Fibroblast of lung (primary cell): ENCODE measurements around the gene GPR173. TPM values are rescaled to one million over a fixed set of nuclear protein-coding genes. Genes with fewer than 3 reads are reported as not detected.

Source experiments
- DNase-seq, 2 donors: peaks; one replicate each; pipeline versions ENCODE4 v3.0.0 to v3.0.0-alpha.2; 2010; ENCODE audit warnings: low read depth in 2 of 2
- H2AFZ ChIP-seq: 2 replicates; pipeline ENCODE4 v1.5.1; 2012; ENCODE audit warnings: low read length, control low read depth, inconsistent platforms
- H3K27ac ChIP-seq: 2 replicates; pipeline ENCODE4 v1.5.1; 2011; ENCODE audit warnings: low read length, control low read depth; ENCODE audit not compliant: insufficient read depth
- H3K27me3 ChIP-seq: 2 replicates; pipeline ENCODE4 v1.5.1; 2011; ENCODE audit warnings: mild to moderate bottlenecking, low read length; ENCODE audit not compliant: control insufficient read depth, insufficient read depth
- H3K36me3 ChIP-seq: 2 replicates; pipeline ENCODE4 v1.5.1; 2011; ENCODE audit warnings: low read length; ENCODE audit not compliant: control insufficient read depth, insufficient read depth
- H3K4me1 ChIP-seq: 2 replicates; pipeline ENCODE4 v1.5.1; 2011; ENCODE audit warnings: low read length; ENCODE audit not compliant: control insufficient read depth, insufficient read depth; ENCODE audit errors: extremely low read depth
- H3K4me2 ChIP-seq: 2 replicates; pipeline ENCODE4 v1.5.1; 2011; ENCODE audit warnings: low read length, control low read depth; ENCODE audit not compliant: insufficient read depth; ENCODE audit errors: extremely low read depth
- H3K4me3 ChIP-seq, 4 experiments: fragments of 200-600 bp in 1 of 4; sonication (generic) in 1 of 4; replicated peaks in 1 of 4; 2 replicates each; pipeline ENCODE4 v1.5.1; 2011 to 2016; ENCODE audit warnings: low read length in 4 of 4, low read depth in 3 of 4, mild to moderate bottlenecking in 3 of 4, control low read depth in 2 of 4, inconsistent platforms in 1 of 4, mixed read lengths in 1 of 4; ENCODE audit not compliant: insufficient read depth in 1 of 4; ENCODE audit errors: control extremely low read depth in 1 of 4
- H3K79me2 ChIP-seq: 2 replicates; pipeline ENCODE4 v1.5.1; 2012; ENCODE audit warnings: mild to moderate bottlenecking, low read length, inconsistent platforms; ENCODE audit not compliant: control insufficient read depth, insufficient read depth
- H3K9ac ChIP-seq: 2 replicates; pipeline ENCODE4 v1.5.1; 2011; ENCODE audit warnings: mild to moderate bottlenecking, low read length, control low read depth; ENCODE audit not compliant: insufficient read depth
- H3K9me3 ChIP-seq: 2 replicates; pipeline ENCODE4 v1.5.1; 2012; ENCODE audit warnings: low read depth, low read length; ENCODE audit not compliant: control insufficient read depth, insufficient read depth
- H4K20me1 ChIP-seq: 2 replicates; pipeline ENCODE4 v1.5.1; 2011; ENCODE audit warnings: low read length; ENCODE audit not compliant: control insufficient read depth, insufficient read depth; ENCODE audit errors: extremely low read depth
- EZH2 ChIP-seq: IDR thresholded peaks from 2 replicates; pipeline ENCODE4 v1.5.1; 2012; ENCODE audit warnings: low read length, control low read depth, mild to moderate bottlenecking; ENCODE audit errors: missing control alignments
- polyA plus RNA-seq, 2 donors: library from polyadenylated mRNA; depleted of rRNA in 1 of 2; stranded (reverse) in 1 of 2; unstranded in 1 of 2; fragments of >200 nt; gene quantifications; 2 replicates each; pipeline ENCODE4 v1.2.1, GENCODE V29; 2011 to 2012; ENCODE audit warnings: missing spikeins in 1 of 2
- total RNA-seq: library from RNA; depleted of rRNA; stranded (reverse); fragments of >200 nt; gene quantifications from 2 replicates; pipeline ENCODE4 v1.2.1, GENCODE V29; 2014
- TF ChIP-seq, protein P1 (sequence below), 2 donors: IDR thresholded peaks in 1 of 2; conservative IDR thresholded peaks in 1 of 2; 1 replicate in 1 of 2; 2 replicates in 1 of 2; pipeline ENCODE4 v1.5.1; 2011 to 2012; ENCODE audit warnings: low read length in 2 of 2, control low read depth in 1 of 2, inconsistent platforms in 1 of 2, low read depth in 1 of 2, mild to moderate bottlenecking in 1 of 2

The GPR173 gene
- total and polyA plus RNA-seq, 2 donors (not counting 1 experiment from before 2014, with no cell fraction given) = 3.9 to 5.6 TPM

DNA sequence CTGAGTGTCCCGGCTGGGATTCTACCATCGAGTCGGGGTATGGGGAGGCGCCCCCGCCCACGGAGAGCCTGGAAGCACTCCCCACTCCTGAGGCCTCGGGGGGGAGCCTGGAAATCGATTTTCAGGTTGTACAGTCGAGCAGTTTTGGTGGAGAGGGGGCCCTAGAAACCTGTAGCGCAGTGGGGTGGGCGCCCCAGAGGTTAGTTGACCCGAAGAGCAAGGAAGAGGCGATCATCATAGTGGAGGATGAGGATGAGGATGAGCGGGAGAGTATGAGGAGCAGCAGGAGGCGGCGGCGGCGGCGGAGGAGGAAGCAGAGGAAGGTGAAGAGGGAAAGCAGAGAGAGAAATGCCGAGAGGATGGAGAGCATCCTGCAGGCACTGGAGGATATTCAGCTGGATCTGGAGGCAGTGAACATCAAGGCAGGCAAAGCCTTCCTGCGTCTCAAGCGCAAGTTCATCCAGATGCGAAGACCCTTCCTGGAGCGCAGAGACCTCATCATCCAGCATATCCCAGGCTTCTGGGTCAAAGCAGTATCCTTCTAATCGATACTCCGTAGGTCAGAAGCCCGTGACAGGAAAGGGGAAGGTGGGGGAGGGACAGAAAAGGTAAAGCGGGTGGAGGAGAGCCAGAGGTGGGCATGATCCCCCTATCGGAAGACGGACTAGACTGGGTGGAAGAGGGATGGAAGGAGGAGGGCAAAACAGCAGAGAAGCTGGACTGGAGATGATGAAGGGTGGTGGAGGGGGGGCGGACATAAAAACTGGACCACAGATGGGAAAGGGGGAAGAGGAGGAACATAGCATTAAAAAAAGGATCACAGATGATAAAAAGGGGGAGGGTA, 34.4 kb downstream of the GPR173 start:
- no peak for DNase-seq
- Histone ChIP-seq H3K4me3 (peak overlapping the region; percentile 61 to 80 (median 68)), H3K79me2 (no peaks in the 10 kb centered on the region), H3K4me1 (peaks cover 4% of the 10 kb centered on the region), H2AFZ (no peak overlapping the region), H3K4me2 (peak overlapping the region; percentile 81), H3K36me3 (peaks cover 10% of the 10 kb centered on the region), H3K27ac (peak overlapping the region; percentile 69), H4K20me1 (peaks cover 2% of the 10 kb centered on the region), H3K27me3 (no peaks in the 10 kb centered on the region), H3K9me3 (no peaks in the 10 kb centered on the region), H3K9ac (peak overlapping the region; percentile 80)
- no peak for TF ChIP-seq EZH2
- TF ChIP-seq, protein P1, sequence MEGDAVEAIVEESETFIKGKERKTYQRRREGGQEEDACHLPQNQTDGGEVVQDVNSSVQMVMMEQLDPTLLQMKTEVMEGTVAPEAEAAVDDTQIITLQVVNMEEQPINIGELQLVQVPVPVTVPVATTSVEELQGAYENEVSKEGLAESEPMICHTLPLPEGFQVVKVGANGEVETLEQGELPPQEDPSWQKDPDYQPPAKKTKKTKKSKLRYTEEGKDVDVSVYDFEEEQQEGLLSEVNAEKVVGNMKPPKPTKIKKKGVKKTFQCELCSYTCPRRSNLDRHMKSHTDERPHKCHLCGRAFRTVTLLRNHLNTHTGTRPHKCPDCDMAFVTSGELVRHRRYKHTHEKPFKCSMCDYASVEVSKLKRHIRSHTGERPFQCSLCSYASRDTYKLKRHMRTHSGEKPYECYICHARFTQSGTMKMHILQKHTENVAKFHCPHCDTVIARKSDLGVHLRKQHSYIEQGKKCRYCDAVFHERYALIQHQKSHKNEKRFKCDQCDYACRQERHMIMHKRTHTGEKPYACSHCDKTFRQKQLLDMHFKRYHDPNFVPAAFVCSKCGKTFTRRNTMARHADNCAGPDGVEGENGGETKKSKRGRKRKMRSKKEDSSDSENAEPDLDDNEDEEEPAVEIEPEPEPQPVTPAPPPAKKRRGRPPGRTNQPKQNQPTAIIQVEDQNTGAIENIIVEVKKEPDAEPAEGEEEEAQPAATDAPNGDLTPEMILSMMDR (conservative IDR thresholded peaks at IDR 0.05 in 1 of 2, IDR thresholded peaks at IDR 0.05 in 1 of 2; ENCODE audit: low read depth in 1 of 2, low read length in 2 of 2) = no peak

DNA sequence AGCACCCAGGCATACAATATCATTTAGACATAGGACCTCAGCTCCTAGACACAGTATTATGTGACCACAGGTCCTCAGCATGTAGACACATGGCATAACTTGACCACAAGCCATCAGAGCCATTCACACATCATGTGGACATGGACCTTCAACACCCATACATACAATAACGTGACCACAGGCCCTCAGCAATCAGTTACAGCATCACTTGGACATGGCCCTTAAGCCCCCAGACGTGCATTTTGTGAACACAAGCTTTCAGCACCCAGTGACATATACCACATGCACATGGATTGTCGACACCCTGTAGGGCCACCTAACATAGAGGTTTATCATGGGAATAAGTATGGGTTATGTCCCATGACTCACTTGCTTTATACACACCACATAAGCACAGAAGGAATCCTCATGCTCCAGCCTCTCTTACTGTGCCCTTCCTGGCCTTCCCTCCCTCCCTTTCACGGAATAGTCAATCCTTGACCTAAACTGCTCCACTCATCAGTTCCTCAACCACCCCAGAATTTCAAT, 35.5 kb downstream of the GPR173 start:
- Histone ChIP-seq H4K20me1 (peaks cover 2% of the 10 kb centered on the region), H3K27ac (no peak overlapping the region), H3K4me3 (peak overlapping the region in 2 of 4 experiments; percentile 73 to 80)

DNA sequence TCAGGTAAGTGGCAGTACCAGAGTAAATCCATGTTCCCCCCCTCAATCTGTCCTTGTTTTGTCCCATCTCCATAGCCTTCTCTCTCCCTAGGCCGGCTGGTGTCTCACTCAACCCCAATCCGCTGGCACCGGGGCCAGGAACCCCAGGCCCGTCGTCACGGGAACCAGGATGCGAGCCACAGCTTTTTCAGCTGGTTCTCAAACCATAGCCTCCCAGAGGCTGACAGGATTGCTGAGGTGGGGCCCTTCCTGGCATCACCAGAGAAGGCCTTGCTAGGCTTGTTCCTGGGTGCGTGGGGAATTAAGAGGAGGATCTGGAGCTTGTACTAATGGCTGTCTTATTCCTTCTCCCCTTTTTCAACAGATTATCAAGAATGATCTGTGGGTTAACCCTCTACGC, 36.3 kb downstream of the GPR173 start:
- no peak for DNase-seq
- Histone ChIP-seq H3K4me2 (no peak overlapping the region), H3K27me3 (no peaks in the 10 kb centered on the region), H2AFZ (no peak overlapping the region), H3K4me1 (peaks cover 4% of the 10 kb centered on the region), H3K36me3 (peaks cover 10% of the 10 kb centered on the region), H3K9me3 (no peaks in the 10 kb centered on the region), H3K27ac (no peak overlapping the region), H4K20me1 (peaks cover 2% of the 10 kb centered on the region), H3K9ac (no peak overlapping the region), H3K79me2 (no peaks in the 10 kb centered on the region), H3K4me3 (no peak overlapping the region)
- TF ChIP-seq, protein P1 (conservative IDR thresholded peaks at IDR 0.05 in 1 of 2, IDR thresholded peaks at IDR 0.05 in 1 of 2; ENCODE audit: low read depth in 1 of 2, low read length in 2 of 2) = no peak
- no peak for TF ChIP-seq EZH2

More for the DNA sequence above, 35.5 kb downstream of the GPR173 start:
- Histone ChIP-seq H3K36me3 (peaks cover 10% of the 10 kb centered on the region), H3K9ac (no peak overlapping the region), H3K9me3 (no peaks in the 10 kb centered on the region), H3K27me3 (no peaks in the 10 kb centered on the region), H2AFZ (no peak overlapping the region), H3K79me2 (no peaks in the 10 kb centered on the region), H3K4me1 (peaks cover 4% of the 10 kb centered on the region), H3K4me2 (peak overlapping the region; percentile 13)
- peak in 1 of 2 donors; percentile 15 for DNase-seq
- TF ChIP-seq, protein P1 (conservative IDR thresholded peaks at IDR 0.05 in 1 of 2, IDR thresholded peaks at IDR 0.05 in 1 of 2; ENCODE audit: low read depth in 1 of 2, low read length in 2 of 2) = no peak
- no peak for TF ChIP-seq EZH2
